ENCODE results near the gene NUDT4.

GRCh38 chr12:93407054-93407962 is 29.6 kb downstream of the NUDT4 start:
- TF ChIP-seq CTCF (IDR thresholded peaks at IDR 0.05) (no peak), EP300 (IDR thresholded peaks at IDR 0.05) (no peak), POLR2A (IDR thresholded peaks at IDR 0.05) (no peak), POLR2AphosphoS5 (IDR thresholded peaks at IDR 0.05) (no peak)

Data from upper lobe of left lung (tissue), 4 donors.